ENCODE data around the gene FUT2.
"Not testable (repeated sequence)": the region's sequence is repeated elsewhere in the genome, so short reads cannot be mapped to it uniquely, and the experiment has no call there.

The FUT2 gene

DNA sequence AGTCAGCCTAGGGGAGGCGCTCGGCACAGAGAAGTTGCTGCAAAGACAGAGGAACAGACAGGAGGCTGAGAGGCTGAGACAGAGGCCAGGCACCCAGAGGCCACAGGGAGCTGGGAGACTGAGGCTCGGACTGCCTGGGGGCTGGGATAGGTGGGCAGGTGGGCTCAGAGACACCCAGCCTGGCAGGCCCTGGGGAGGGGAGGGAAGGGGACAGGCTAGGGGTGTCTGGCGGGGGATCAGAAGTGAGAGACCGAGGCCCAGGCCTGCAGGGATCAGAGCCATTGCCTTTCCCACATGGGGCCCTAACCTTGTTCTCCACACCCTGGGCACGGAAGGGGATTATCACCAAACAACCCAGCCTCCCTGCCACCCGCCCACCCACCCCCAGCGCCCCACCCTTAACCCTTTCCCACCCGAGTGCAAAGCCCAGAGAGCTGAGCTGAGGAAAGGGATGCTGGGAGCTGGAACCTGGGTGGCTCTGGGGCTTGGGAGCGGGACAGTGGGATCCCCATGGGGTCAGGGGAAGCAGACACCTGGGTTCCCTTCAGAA lies 24.2 kb upstream of the FUT2 start:
- DNase-seq = no peak

DNA sequence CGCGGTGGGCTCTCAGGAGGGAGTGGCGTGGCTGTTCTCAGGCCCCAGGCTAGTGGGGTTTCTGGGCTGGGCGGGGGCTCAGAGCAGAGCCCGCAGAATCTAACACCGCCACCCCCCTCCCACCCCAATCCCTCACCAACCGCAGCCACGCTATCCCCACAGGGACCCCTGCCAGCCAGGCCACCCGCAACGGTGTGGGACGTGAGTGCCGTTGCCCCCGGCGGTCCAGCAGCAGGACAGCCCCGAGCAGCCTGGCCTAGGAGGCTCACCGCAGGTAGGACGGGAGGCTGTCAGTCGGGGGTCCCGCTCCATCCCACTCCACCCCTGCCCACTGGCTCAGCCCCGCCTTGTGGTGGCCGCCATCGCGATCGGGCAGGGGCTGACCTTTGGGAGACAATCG lies 22.8 kb upstream of the FUT2 start, which contains the start of gene NTN5:
Gene NTN5 (minus strand): TSS at position 24 of the 400 bp plus-strand sequence. CDS start 2,031 bp downstream, outside the sequence.
- no peak for DNase-seq

DNA sequence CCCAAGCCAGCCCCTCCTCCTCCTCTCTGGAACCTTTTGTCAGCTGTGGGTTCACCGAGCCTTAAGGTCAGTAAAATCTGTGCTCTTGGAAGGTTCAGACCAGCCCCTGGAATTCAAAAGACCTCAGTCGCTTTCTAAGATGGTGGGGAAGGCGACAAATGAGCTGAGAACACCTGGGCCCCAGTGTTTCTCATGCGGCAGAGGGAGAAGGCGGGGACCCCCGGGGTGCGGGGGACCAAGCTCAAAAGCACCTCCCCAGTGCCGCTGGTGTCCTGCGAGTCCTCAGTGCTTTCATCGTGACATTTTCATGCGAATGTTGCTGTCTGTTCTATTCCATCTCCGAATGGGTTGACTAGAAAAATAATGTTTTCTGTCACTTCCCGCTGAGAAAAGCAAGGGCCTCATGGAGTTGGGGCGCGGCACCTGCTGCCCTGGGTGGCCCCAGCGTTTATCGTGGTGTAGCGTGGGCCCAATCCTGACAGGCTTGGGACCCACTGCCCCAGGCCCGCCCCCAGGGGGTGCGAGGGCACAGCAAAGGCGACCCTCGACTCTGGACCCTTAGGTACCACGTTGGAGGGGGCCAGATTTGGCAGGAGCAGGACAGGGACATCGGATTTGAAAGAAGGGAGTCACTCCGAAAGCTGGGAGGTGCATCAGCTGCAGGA lies 22.2 kb upstream of the FUT2 start:
- DNase-seq = no peak

GRCh38 chr19:48674216-48674809 lies 21.5 kb upstream of the FUT2 start:
- DNase-seq = no peak

DNA sequence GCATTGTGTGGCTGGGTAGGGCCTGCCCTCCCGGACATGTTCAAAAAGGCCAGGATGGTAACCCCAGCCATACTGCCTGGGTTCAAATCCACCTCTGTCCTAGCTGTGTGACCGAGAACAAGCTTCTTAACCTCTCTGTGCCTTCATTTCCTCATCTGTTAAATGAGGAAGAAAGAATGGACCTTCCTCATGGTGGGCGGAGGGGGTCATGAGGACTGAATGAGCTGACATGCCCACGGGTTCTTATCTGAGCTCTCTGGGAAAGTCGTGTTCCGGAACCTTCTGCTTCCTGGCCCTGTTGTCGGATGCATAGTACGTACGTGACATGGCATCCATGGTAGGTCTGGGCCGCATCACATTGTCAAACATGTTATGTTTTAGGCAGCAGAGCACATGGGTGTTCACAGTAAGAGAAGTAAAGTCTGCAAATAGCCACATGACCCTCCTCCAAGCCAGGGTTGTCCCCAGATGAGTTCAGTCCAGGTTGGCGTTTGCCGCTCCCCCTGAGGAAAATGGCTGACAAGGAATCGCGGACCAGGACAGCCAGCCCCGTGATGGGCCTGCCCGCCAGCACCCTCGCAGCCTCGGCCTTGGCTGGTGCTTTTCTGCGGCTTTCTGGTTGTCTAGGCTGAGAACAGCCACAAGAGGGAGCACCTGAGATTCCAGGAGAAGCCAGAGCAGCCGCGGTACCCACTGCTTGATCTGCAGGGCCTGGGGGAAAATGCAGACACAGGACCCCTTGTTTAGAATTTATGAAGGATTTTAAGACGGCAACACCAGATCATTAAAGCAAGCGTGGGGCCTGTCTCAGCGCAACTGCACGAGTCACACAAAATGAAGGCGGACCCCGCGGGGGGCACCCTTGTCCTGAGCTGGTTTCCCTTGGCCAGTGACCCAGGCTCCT lies 20.6 kb upstream of the FUT2 start:
- DNase-seq = peak; percentile 84

DNA sequence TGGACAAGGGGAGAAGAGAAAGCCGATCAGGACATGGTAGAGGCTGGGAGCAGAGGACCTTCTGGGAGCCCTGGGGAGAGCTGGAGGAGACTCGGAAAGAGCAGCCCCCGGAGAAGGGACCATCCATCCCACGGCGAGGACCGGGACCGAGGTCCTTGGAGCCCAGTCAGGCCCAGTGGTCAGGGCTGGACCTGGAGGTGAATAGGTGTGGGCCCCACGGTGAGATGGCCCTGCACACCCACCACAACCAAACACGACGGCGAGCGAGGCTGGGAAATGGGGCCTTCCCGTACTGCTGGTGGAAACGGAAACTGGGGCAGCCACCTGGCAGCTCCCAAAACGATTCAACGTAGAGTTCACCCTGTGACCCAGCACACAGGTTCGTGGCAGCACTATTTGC lies 19.3 kb upstream of the FUT2 start:
- DNase-seq = no peak

GRCh38 chr19:48676887-48677286 lies 18.9 kb upstream of the FUT2 start:
- no peak for DNase-seq

- no peak for DNase-seq
Measured at GRCh38 chr19:48678201-48678600, 17.6 kb upstream of the FUT2 start.

DNA sequence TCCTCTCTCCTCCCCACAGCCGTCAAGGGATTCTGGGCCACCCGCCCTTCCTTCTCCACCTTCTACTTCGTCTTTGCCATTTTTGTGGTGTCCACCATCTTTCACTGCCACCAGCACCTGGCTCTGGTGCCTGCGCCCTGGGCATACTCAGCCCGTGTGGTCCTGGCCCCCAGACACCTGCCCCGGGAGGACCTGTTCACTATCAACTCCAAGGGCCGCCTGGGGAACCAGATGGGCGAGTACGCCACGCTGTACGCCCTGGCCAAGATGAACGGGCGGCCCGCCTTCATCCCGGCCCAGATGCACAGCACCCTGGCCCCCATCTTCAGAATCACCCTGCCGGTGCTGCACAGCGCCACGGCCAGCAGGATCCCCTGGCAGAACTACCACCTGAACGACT lies 15.8 kb upstream of the FUT2 start:
- not testable (repeated sequence) for DNase-seq

GRCh38 chr19:48680436-48681126 lies 15.2 kb upstream of the FUT2 start:
- DNase-seq = no peak

DNA sequence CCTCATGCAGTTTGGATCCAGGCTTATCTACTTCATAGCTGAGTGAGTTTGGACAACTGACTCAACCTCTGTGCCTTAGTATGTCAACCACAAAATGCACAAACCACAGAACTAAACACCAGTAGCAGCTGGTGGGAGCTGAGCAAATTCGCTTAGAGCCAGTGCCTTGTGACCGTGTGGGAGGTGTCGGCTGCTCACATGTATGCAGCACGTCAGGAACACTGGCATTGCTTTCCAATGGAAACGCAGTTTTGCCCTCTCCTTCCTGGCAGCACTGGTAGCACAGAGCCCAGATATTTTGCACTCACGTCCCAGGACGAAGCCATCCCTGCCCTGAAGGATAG lies 14.7 kb upstream of the FUT2 start:
- no peak for DNase-seq

- DNase-seq = peak; percentile 27
Measured at GRCh38 chr19:48683349-48683748, 12.4 kb upstream of the FUT2 start.

DNA sequence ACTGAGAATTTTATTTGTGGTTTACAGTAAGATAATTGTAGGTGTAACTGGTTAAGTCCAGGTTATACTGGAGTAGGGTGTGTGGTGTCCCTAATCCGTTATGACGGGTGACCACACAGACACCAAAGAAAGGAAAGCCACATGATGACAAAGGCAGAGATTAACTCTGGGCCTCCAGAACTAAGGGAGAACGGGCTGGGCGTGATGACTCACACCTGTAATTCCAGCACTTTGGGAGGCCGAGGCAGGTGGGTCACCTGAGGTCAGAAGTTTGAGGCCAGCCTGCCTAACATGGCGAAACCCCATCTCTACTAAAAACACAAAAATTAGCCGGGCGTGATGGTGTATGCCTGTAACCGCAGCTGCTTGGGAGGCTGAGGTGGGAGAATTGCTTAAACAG lies 10.2 kb upstream of the FUT2 start:
- DNase-seq = no peak

GRCh38 chr19:48686088-48686487 lies 9.7 kb upstream of the FUT2 start:
- DNase-seq = no peak

DNA sequence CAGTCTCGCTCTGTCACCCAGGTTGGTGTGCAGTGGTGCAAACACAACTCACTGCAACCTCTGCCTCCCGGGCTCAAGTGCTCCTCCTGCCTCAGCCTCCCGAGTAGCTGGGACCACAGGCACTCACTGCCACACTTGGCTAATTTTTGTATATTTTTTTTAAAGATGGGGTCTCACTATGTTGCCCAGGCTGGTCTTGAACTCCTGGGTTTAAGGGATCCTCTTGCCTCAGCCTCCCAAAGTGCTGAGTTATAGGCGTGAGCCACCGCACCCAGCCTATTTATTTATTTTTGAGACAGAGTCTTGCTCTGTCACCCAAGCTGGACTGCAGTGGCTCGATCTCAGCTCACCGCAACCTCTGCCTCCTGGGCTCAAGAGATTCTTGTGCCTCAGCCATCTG lies 9.1 kb upstream of the FUT2 start:
- DNase-seq = not testable (repeated sequence)

DNA sequence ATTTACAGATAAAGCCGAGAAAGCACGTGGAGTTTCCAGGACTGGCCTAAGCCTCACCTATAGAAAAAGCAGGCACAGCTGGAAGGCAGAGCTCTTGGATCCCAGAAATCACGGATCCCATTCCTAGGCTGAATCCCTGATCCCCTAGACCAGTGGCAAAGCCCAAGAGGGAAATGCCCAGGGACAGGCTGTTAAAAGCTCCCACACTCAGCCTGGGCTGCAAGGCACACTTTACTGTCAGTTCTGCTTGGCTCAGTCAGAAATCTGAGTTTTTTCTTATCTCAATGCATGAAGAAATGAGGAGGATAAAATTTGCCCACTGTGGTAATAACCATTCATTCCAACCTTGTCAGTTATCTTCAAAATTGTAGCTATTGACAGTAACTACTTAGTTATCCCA lies 8.0 kb upstream of the FUT2 start:
- DNase-seq = no peak

GRCh38 chr19:48689449-48689848 lies 6.3 kb upstream of the FUT2 start:
- DNase-seq = no peak

GRCh38 chr19:48693629-48694028 lies 2.1 kb upstream of the FUT2 start:
- DNase-seq = not testable (repeated sequence)

DNA sequence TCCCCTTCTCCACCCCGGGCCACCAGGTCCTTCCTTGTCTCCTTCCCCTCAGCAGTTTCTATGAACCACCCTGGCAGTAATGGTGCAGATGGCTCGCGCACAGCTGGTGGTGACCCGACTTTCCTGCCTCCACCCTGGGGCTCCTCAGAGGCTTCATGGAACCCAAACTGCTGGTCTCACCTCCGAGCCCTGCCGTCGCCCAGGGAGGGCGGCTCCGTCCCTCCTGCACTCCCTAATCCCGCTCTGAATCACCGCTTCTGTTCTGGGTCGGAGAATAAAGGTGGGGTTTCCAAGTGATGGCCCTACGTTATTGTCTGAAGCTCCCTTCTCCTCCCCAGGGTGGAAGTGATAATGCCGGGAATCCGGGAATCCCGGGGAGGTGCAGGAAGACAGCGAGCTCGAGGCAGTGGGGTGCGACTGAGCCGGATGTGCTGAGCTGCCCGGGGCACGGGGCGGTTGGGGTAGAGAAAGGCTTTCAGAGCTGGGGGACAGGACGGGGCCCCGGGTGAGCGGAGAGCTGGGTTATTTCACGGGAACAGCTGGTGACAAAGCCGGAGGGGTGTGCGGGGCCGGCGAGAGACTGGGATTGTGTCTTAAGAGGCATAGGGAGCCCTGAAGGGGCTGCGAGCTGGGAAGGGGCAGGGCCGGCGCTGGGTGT lies 711 bp downstream of the FUT2 start:
- DNase-seq = no peak

GRCh38 chr19:48698046-48698445 lies 2.3 kb downstream of the FUT2 start:
- no peak for DNase-seq

- DNase-seq = no peak
Measured at GRCh38 chr19:48702701-48703100, 6.9 kb downstream of the FUT2 start.

GRCh38 chr19:48703316-48703715 lies 7.5 kb downstream of the FUT2 start:
- no peak for DNase-seq

DNA sequence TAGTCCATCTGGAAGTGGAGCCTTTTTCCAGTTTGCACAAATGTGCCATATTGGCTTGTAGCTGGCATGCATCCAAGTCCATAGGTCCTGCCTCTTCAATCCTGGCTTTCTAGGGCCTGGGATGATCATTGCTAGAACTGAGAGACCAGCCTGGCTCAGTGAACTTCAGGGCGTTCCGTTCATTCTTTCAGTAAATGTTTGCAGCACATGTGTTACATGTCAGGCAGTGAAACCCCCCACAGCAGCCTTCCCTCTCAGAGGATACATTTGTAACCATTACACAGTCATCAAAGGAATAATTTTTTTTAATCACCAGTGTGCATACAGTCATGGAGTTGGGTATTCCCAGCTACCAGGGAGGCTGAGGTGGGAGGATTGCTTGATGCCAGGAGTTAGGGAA lies 9.7 kb downstream of the FUT2 start:
- no peak for DNase-seq
